Measurements from ENCODE around the gene ABCA3.
A peak's percentile ranks its signal among the peaks of the same experiment; 100 is the strongest.
"Not testable (repeated sequence)": the region's sequence is repeated elsewhere in the genome, so short reads cannot be mapped to it uniquely, and the experiment has no call there.

Gene ABCA3

DNA sequence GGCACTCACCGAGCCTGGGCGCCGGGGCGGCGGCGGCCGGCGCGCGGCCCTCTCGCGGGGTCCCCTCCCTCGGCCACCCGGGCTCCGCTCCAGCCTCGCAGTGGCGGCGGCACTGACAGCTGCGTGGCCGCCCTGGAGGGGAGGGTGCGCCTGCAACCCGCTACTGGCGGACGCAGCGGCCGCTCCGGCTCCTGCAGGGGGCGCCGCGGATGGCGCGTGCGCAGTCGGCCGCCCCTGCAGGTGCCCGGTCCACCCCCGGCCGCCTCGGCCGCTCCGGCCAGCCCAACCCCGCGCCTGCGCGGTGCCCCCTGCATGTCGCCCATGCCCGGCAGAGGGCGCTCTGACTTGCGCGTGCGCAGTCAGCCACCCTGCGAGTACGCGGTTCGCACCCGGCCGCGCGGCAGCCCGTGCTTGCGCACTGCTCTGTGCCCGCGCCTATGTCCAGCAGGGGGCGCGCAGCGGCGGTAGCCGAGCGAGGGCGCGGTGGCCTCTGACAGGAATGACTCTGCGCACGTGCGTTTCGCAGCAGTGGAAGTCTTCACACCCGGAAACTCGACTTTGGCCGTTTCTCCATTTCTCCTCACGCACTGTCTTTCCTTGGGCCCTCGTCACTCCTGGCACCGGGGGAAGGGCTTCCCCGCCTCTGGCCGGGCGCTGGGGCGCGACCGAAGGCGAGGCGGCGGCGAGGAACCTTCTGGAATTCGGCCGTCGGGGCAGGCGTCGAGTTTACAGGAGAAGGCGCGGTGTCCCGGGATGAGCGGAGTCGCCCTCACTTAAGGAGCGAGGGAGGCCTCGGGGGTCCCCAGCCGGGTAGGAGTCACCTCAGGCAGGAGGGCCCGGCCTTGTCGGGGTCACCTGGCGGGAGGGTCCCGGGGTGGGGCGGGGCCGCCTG is at the start of gene ABCA3:
Gene ABCA3, minus strand, starts transcription at position 165 of the 892 bp plus-strand sequence. CDS start 14,262 bp downstream, outside the sequence.
- peak; percentile 85 for DNase-seq (ENCODE audit: low read depth, low spot score)

DNA sequence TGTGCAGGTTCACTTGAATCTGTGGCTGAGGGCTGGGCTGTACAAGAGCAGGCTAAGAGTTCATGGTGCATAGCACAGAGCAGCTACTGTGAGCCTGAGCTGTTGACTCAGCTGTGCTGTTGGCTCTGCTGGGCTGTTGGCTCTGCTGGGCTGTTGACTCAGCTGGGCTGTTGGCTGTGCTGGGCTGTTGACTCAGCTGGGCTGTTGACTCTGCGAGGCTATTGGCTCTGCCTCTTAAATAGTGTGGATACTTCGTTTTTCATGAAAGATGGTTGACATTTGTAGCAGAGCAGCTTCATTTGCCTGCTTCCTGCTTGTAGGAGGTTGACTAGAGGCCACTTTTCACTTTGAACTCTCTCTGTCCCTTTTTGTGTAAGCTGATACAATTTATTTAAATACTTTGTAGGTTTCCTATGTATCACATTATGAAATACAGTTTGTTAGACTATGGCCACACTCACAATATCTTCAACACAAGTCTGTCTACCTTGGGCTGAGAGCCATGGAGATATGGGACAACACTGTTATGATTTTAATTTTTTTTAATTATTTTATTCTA is 48.4 kb upstream of the ABCA3 start:
- no peak for DNase-seq (ENCODE audit: low read depth, low spot score)

DNA sequence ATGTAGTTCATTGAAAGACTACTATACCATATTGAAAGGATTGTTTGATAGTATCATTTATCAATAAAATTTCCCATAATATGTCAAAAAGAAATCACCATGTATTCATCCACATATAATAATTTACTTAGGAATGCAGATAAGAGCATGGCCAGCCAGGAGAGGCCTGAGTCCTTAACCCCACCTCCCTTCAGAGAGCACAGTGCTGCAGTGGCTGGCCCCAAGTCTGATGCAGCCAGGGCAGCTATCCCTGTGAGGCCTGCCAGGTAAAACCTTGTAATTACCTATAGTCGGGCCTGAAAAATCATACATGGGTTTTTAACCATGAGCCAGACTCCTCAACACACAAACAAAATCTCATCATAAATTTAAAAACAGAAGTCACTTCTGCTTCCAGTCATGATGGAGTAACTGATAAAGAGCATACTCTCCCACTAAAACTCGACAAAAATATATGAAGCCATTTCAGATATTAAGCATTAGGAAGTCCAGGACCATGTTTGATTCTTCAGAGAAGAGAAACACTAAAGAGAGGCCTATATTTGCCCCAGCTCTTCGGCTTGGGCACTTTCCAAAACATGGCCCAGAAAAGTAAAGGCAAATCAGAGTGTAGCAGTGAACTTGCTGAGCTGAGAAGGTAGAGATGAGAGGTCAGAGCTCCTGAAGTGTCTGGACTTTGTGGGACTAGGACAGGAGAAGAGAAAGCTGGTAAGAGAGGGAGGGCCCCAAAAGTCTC is 47.8 kb upstream of the ABCA3 start:
- no peak for DNase-seq (ENCODE audit: low read depth, low spot score)

DNA sequence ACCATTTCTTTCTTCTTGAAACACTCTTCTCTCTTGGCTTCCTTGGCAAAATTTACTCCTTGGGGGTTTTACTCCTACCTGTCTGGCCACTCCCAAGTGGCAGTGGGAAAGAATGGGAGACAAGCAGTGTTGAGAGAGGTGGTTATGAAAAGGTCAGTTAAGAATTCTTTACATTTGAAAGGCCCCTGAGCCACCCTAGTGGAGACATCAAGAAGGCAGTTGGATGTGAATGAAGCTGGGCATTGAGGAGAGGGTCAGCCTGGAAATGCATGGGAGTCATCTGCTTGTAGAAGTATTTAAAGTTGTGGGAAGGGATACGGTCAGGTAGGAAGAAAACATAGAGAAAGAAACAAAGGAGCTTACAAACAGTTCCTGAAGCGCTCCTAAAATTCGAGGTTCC is 46.5 kb upstream of the ABCA3 start:
- DNase-seq (ENCODE audit: low read depth, low spot score), result no peak

DNA sequence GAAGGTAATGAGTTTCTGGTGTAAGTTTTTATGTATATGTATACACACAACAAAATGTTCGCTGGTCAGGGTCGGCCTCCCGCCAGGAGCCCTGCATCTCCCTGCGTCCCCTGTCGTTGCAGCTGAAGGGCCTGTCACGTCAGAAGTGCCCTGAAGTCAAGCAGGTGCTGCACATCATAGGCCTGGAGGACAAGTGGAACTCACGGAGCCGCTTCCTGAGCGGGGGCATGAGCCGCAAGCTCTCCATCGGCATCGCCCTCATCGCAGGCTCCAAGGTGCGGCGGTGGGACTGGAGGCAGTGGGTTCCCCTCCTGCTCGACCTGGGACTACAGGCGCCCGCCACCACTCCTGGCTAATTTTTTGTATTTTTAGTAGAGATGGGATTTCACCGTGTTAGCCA is 45.5 kb upstream of the ABCA3 start:
- DNase-seq (ENCODE audit: low read depth, low spot score), result not testable (repeated sequence)

DNA sequence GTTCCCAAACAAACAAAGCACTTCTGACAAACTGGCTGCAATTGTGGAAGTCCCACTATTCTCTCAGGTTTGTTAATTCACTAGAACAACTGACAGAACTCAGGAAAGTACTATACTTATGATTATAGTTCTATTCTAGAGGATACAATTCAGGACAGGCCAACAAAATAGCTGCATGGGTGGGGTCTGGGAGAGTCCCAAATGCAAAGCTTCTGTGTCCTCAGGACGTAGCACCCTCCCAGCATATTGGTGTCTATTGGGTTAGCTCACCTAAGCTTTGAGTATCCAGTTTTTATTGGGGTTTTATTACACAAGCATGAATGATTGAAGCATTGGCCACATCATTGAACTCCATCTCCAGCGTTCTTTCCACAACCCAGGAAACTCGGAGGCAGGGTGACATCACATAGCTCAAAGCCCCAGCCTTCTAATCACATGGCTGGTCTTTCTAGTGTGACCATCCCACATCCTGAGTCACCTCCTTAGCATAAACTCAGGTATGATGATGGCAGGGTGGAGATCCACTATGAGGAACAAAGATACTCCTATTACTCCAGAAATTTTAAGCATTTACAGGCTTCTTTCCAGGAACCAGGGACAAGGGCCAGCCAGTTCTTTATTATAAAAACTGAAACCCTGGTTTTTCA is 44.8 kb upstream of the ABCA3 start:
- no peak for DNase-seq (ENCODE audit: low read depth, low spot score)

DNA sequence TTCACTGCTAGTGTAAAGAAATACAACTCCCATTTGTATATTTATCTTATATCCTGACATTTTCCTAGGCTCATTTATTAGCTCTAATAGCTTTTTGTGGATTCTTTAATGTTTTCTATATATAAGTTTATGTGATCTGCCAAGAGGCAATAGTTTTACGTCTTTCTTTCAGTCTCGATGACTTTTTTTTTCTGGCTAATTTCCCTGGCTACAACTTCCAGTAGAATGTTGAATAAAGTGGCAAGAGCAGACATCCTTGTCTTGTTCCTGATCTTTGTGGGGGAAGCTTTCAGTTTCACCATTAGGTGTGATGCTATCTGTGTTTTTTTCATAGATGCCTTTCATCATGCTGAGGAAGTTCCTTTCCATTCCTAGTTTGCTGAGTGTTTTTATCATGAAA is 43.9 kb upstream of the ABCA3 start:
- no peak for DNase-seq (ENCODE audit: low read depth, low spot score)

DNA sequence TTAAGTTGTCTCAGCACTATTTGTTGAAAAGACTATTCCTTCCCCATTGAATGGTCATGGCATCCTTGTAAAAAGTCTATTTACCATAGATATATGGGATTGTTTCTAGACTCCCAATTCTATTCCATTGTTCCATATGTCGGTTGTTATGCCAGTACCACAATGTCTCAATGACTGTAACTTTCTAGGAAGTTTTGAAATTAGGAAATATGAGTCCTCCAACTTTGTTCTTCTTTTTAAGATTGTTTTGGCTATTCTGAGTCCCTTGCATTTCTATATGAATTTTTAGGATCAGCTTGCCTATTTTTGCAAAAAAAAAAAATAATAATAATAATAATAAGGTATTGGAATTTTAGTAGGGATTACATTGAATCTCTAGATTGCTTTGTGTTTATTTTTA is 43.0 kb upstream of the ABCA3 start:
- no peak for DNase-seq (ENCODE audit: low read depth, low spot score)

DNA sequence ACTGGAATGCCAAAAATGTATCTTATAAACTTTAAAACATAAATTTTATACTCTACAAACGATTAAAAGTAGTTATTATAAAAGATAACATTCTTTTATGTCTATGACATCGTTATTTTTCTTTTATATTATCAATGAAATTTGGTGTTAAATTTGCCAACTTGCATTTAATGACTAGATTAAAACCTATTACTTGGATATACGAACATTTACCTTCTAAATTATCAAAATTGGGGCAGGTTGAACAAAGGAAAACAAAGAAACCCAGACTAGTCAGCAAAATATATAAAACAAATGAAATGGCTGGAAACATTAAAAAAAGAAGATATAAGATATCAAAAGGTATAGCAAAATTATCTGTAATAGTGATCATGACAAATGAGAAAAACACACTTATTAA is 34.1 kb upstream of the ABCA3 start:
- no peak for DNase-seq (ENCODE audit: low read depth, low spot score)

DNA sequence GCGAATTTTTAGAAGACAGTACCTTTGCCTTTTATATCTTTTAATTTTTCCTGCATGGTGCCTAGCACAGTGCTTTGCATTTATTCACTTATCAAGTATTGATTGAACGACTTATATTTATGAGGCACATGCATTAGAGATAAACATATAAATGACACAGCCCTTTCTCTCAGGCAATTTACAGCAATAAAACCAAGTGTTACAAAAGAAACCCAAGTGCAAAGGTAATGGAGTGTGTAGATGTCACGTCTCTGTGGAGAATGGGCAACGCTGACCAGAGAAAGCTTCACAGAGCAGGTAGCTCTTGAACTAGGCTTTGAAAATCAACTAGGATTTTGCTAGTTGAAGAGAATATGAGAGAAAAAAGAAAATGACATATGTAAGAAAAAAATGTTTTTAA is 32.6 kb upstream of the ABCA3 start:
- DNase-seq (ENCODE audit: low read depth, low spot score), result no peak

DNA sequence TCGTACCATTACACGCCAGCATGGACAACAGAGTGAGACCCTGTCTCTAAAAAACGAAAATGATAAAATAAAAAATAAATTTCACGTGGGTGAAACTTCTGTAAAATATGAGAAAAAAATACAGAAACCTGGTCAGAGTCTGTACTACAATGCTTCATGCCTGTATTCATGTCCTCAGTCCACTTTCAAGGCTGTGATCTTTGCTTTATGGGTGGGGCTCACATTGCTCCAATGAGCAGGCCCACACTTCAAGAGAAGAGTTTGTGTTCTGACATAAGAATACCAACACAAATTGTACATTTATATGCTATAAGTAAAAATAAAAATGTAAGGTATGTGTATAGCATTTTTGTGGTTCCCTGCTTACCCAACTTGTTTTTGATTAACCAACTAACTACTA is 32.2 kb upstream of the ABCA3 start:
- no peak for DNase-seq (ENCODE audit: low read depth, low spot score)

DNA sequence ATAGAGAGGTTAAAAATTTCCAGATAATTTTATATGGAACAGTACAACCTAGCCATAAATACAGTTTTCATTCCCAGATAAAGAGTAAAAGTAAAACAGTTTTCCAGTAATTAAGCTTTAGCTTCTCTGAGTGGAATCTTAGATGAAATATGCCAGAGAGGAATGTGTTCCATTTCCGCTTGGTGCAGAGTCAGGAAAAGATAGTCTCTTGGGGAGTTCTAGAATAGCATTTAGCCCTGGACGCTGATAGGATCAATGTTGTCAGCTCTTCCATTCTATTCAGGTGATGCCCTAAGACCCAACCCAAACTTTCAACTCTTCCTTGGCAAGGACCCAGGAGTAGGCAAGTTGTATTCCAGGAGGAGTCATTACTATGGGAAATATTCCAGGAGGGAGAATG is 30.9 kb upstream of the ABCA3 start:
- no peak for DNase-seq (ENCODE audit: low read depth, low spot score)

DNA sequence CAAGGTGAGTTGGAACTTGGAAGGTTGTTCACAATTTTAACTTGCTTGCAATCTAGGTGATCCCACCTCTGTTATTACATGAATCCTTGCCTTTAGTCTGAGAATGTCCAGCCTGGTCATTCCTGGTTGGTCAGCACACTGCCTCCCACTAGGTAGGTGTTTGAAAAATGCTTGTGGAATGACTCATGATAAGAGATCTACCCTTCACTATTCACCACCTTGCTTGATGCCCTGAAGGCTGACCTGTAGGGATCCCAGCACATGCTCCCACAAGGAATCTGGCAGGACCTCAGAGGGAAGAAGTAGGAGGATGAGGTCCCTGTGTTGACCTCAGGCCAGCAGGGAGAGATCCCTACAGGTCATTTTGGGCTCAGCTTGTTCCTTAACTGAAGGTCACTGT is 30.2 kb upstream of the ABCA3 start:
- no peak for DNase-seq (ENCODE audit: low read depth, low spot score)

DNA sequence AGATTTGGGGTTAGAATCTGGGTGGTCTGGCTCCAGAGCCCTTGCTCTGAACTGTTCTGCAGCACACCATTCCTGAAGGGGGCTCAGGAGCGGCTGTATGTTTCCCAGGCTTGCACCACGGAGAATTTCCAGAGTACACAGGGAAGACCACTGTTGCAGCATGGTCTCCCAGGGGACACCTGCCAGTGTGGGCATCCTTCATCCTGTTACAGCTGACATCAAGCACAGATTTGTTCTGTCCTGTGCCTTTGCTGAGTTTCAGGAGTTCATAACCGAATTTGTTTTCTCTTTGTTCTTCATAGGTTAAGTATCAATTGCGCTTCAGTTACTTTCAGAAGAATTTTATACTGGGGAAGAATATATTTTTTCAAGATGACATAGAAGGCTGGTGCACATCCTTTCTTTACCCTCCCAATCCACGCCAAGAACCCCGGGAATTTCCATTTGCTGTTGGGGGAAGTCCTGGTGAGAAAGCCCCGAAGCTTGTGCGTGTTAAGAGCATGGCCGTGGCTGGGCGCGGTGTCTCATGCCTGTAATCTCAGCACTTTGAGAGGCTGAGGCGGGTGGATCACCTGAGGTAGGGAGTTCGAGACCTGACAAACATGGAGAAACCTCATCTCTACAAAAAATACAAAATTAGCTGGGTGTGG is 26.3 kb upstream of the ABCA3 start:
- no peak for DNase-seq (ENCODE audit: low read depth, low spot score)

DNA sequence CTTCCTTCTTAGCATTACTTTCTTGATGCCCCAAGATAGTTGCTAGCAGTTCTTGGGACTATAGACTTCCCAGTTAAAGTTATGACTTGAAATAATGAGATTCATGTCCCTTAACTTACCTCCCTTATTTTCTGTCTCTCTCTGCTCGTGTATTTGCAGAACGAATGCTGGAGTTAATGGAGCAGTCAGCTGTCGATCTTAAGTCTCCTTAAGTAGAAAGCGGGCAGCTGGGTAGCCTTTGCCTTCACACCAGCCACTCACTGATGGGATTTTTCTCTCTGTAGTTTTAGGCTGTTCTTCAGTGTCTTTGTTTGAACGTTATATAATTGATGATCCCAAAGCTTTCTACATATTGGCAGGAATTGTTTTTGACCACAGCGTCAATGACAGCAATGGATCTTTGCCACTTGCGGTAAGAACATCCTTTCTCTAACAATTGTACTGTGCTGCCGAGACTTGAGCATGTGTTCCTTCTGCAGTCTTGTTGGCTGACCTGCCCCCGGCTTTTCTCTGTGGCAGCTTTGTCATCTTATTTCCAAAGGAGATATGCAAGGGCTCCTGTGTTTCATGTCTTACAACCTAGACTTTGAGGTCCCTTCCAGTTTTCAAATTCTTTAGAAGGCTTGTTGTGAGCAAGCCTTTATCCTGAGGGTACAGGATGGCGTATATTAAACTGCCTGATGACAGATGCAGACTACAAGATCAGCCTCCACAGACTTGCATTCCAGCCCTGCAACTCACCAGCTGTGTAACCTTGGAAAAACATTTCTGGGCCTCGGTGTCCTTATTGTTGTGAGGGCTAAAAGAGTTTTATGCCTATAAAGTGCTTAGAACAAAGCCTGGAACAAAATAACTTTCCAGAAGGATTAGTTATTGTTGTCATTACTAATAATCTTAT is 25.1 kb upstream of the ABCA3 start:
- DNase-seq (ENCODE audit: low read depth, low spot score), result no peak

DNA sequence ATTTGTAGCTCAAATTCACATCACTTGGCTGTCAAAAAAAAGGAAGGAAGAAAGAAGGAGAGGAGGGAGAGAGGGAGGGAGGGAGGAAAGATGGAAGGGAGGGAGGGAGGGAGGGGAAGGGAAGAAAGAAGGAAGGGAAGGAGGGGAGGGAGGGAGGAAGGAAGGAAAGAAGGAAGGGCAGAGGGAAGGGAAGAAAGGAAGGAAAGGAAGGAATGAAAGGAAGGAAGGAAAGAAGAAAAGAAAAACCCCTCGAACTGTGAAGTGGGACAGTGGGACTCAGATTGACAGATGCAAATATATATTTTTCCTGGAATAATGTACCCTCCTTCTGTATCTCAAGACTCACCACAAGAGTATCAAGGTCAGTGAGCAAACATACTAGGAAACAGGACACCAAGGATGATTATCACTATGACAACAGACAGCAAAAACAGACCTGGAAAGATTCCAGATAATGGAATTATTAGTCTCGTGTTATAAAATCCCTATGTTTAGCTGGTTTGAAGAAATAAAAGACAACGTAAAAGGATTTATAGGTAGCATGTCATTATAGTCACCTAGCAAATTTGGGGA is 24.2 kb upstream of the ABCA3 start:
- no peak for DNase-seq (ENCODE audit: low read depth, low spot score)

DNA sequence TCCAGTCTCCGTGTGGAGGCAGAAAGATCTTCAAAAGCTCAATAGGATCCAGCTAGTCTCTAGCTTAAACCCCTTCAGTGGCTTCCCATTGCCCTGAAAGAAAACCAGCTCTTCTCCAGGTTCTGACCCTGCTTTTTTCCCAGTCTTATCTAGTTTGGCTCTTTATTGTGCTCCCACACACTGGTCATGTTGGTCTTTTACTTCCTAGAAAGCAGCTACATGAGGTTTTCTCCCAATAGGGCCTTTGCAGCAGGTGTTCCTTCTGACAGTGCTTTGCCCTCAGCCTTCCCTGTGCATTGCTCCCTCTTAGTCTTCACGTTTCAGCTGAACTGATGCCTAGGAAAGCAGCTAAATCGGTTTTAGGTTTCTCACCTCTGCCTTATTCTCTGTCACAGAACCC is 21.7 kb upstream of the ABCA3 start:
- DNase-seq (ENCODE audit: low read depth, low spot score), result no peak

DNA sequence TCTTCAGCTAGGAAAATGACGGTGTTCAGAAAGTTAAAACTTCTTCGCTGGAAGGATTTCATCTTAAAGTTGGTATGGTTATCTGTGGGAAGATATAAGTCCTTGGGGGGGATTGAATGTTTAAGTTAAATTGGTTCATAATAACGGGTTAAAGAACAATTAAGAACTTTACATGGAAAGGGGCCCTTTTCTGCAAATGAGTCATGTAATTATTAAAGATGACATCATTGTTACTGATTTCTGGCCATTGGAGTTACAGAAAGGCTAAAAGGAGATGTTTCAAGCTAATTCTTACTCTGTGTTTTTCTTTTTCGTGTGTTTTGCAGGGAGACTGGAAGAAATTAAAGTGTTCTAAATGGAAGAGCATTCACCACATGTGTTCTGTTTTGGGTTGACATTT is 20.6 kb upstream of the ABCA3 start:
- no peak for DNase-seq (ENCODE audit: low read depth, low spot score)

DNA sequence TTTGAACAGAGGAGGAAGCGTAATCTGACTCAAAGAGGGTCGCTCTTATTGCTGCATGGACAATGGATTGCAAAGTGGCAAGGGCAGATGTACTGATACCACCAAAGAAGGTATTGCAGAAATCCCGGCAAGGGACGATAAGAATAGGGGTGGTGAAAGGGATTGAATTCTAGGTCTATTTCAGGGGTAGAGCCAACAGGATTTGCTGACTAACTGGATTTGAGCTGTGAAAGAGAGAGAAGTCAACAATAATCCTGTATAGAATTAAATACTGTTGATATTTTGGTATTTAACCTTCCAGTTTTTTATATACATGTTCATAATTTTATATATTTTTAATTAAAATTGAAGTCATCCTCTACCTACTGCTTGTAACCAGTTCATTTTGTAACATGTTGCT is 19.4 kb upstream of the ABCA3 start:
- no peak for DNase-seq (ENCODE audit: low read depth, low spot score)

DNA sequence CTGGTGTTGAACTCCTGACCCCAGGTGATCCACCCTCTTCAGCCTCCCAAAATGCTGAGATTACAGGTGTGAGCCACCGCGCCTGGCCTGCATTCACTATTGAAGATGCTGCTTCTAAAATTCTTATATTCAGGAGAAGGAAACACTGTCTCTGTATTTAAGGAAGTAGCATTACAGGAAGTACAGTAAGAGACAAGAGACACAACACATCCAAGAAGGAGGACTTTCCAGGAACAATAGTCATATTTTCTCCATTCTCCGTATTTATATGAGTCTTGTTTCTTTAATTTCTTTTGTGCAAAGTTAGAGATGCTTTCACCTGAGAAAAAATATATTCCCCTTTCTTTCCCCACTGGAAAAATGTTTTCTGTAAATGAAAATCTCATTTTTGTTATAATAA is 18.3 kb upstream of the ABCA3 start:
- DNase-seq (ENCODE audit: low read depth, low spot score), result no peak

Data from activated naive CD8-positive, alpha-beta T cell treated with anti-CD3 and anti-CD28 coated beads, Interleukin-2, amount 50 U/mL, for 16 hours (primary cell).